Activated naive CD4-positive, alpha-beta T cell treated with anti-CD3 and anti-CD28 coated beads for 36 hours (primary cell): ENCODE results near the gene PLEKHA4. TPM values are rescaled to one million over a fixed set of nuclear protein-coding genes. Genes with fewer than 3 reads are reported as not detected.

Experiments
- CTCF ChIA-PET: fragments of 350-600 bp; sonication (Branson Sonifier 250); formaldehyde crosslinking; loops from one replicate; lab custom pipeline; 2021; ENCODE audit warnings: antibody characterized with exemption; lab: Charles Lee
- DNase-seq: peaks from one replicate; pipeline ENCODE4 v3.0.0-alpha.2; 2020
- H3K27ac Mint-ChIP-seq: one replicate; pipeline ENCODE4 v1.8.0; 2021; ENCODE audit warnings: mild to moderate bottlenecking, mixed read lengths
- H3K27me3 Mint-ChIP-seq: one replicate; pipeline ENCODE4 v1.8.0; 2021; ENCODE audit warnings: low read depth, mixed read lengths
- H3K36me3 Mint-ChIP-seq: one replicate; pipeline ENCODE4 v1.8.0; 2021; ENCODE audit warnings: low read depth, mixed read lengths
- H3K4me1 Mint-ChIP-seq: one replicate; pipeline ENCODE4 v1.8.0; 2021; ENCODE audit warnings: low read depth, mixed read lengths
- H3K4me3 Mint-ChIP-seq: one replicate; pipeline ENCODE4 v1.8.0; 2021; ENCODE audit warnings: mild to moderate bottlenecking, moderate library complexity, mixed read lengths
- H3K9me3 Mint-ChIP-seq: one replicate; pipeline ENCODE4 v1.8.0; 2021; ENCODE audit warnings: mixed read lengths
- intact Hi-C: fragments of 100-400 bp; cut with micrococcal nuclease; formaldehyde crosslinking; loops from one replicate; pipeline ENCODE4 v1.15.1; 2023
- total RNA-seq, 2 experiments: library from RNA; stranded (reverse); gene quantifications; one replicate each; pipeline ENCODE4 v1.2.3, GENCODE V29; 2021

Gene PLEKHA4
- total RNA-seq, 2 experiments from 2014 or later, result 8.3 to 8.8 TPM

- Mint-ChIP-seq H3K4me3 (no peak overlapping the region), H3K4me1 (peaks cover 7% of the 10 kb centered on the region), H3K36me3 (no peaks in the 10 kb centered on the region), H3K27me3 (no peaks in the 10 kb centered on the region), H3K27ac (no peak overlapping the region), H3K9me3 (no peaks in the 10 kb centered on the region)
- no peak for DNase-seq
- CTCF ChIA-PET, result interaction anchor here (0.5 to 0.7 kb wide), 2 partner anchors 26 to 468 kb away, joined by 3 read pairs; no protein-coding TSS in a partner anchor
- intact Hi-C loops, result no loop called here
These were observed 50.8 kb downstream of the PLEKHA4 start for GRCh38 chr19:48817585-48818124.

- Mint-ChIP-seq H3K4me1 (peaks cover 13% of the 10 kb centered on the region), H3K4me3 (no peak overlapping the region), H3K27ac (peak overlapping the region; percentile 6), H3K36me3 (no peaks in the 10 kb centered on the region), H3K9me3 (no peaks in the 10 kb centered on the region), H3K27me3 (no peaks in the 10 kb centered on the region)
- CTCF ChIA-PET, result interaction anchor here (0.5 to 1.7 kb wide), 3 partner anchors 11 to 28 kb away, joined by 3 to 7 read pairs (median 3); no protein-coding TSS in a partner anchor
- intact Hi-C loops, result no loop called here
- DNase-seq, result peak; percentile 60
These were observed 52.4 kb downstream of the PLEKHA4 start for GRCh38 chr19:48815870-48816501.

GRCh38 chr19:48814895-48815294 lies 53.5 kb downstream of the PLEKHA4 start:
- H3K27ac Mint-ChIP-seq, result no peak overlapping the region
- intact Hi-C loops, result no loop called here

GRCh38 chr19:48813123-48813913 lies 55.1 kb downstream of the PLEKHA4 start:
- no peak overlapping the region for H3K27ac Mint-ChIP-seq
- CTCF ChIA-PET, result no interaction called here
- H3K4me3 Mint-ChIP-seq, result no peak overlapping the region
- no peaks in the 10 kb centered on the region for H3K27me3 Mint-ChIP-seq
- intact Hi-C loops, result no loop called here
- no peak for DNase-seq
- H3K36me3 Mint-ChIP-seq, result no peaks in the 10 kb centered on the region
- H3K4me1 Mint-ChIP-seq, result peaks cover 26% of the 10 kb centered on the region
- H3K9me3 Mint-ChIP-seq, result no peaks in the 10 kb centered on the region

More at GRCh38 chr19:48814895-48815294, 53.5 kb downstream of the PLEKHA4 start:
- DNase-seq, result no peak
- H3K27me3 Mint-ChIP-seq, result no peaks in the 10 kb centered on the region
- H3K4me1 Mint-ChIP-seq, result peaks cover 17% of the 10 kb centered on the region
- no peaks in the 10 kb centered on the region for H3K36me3 Mint-ChIP-seq
- CTCF ChIA-PET, result interaction anchor here (0.7 to 1.1 kb wide), 2 partner anchors 27 to 204 kb away, joined by 3 read pairs; no protein-coding TSS in a partner anchor
- H3K9me3 Mint-ChIP-seq, result no peaks in the 10 kb centered on the region
- H3K4me3 Mint-ChIP-seq, result no peak overlapping the region

- Mint-ChIP-seq H3K4me1 (peaks cover 31% of the 10 kb centered on the region), H3K27ac (no peak overlapping the region), H3K9me3 (no peaks in the 10 kb centered on the region), H3K4me3 (peak overlapping the region; percentile 68), H3K27me3 (no peaks in the 10 kb centered on the region), H3K36me3 (peaks cover 3% of the 10 kb centered on the region)
- CTCF ChIA-PET, result interaction anchor here (0.7 kb wide), 1 partner anchor 334 kb away, joined by 4 read pairs; no protein-coding TSS in a partner anchor
- intact Hi-C loops, result no loop called here
- DNase-seq, result peak; percentile 52
These were observed 56.1 kb downstream of the PLEKHA4 start for GRCh38 chr19:48812094-48812929.

- Mint-ChIP-seq H3K36me3 (peaks cover 3% of the 10 kb centered on the region), H3K4me3 (peak overlapping the region; percentile 86), H3K4me1 (peaks cover 26% of the 10 kb centered on the region), H3K27me3 (no peaks in the 10 kb centered on the region), H3K27ac (no peak overlapping the region), H3K9me3 (no peaks in the 10 kb centered on the region)
- CTCF ChIA-PET, result interaction anchor here (0.6 to 2.0 kb wide), 5 partner anchors 15 to 183 kb away, joined by 3 to 14 read pairs (median 5); partner anchors contain the start of genes GYS1, HSD17B14 and RUVBL2
- DNase-seq, result no peak
- intact Hi-C loops, result loop anchor here (2.0 kb wide), 2 partner anchors 15 to 25 kb away; no protein-coding TSS in a partner anchor
These were observed 58.3 kb downstream of the PLEKHA4 start for GRCh38 chr19:48810151-48810550.

GRCh38 chr19:48807590-48808308 lies 60.7 kb downstream of the PLEKHA4 start:
- Mint-ChIP-seq H3K27ac (no peak overlapping the region), H3K4me3 (peak overlapping the region; percentile 3)

GRCh38 chr19:48806818-48807589 lies 61.4 kb downstream of the PLEKHA4 start:
- DNase-seq, result no peak
- H3K9me3 Mint-ChIP-seq, result no peaks in the 10 kb centered on the region
- H3K4me1 Mint-ChIP-seq, result peaks cover 22% of the 10 kb centered on the region
- H3K36me3 Mint-ChIP-seq, result peaks cover 3% of the 10 kb centered on the region
- intact Hi-C loops, result no loop called here
- no peak overlapping the region for H3K4me3 Mint-ChIP-seq
- no peaks in the 10 kb centered on the region for H3K27me3 Mint-ChIP-seq
- CTCF ChIA-PET, result interaction anchor here (0.6 to 2.2 kb wide), 5 partner anchors 11 to 637 kb away, joined by 3 to 10 read pairs (median 6); no protein-coding TSS in a partner anchor
- H3K27ac Mint-ChIP-seq, result no peak overlapping the region

More at GRCh38 chr19:48807590-48808308, 60.7 kb downstream of the PLEKHA4 start:
- CTCF ChIA-PET, result interaction anchor here (0.6 to 2.2 kb wide), 6 partner anchors 12 to 41 kb away, joined by 3 to 10 read pairs (median 5); no protein-coding TSS in a partner anchor
- intact Hi-C loops, result no loop called here
- peaks cover 3% of the 10 kb centered on the region for H3K36me3 Mint-ChIP-seq
- H3K4me1 Mint-ChIP-seq, result peaks cover 26% of the 10 kb centered on the region
- DNase-seq, result no peak
- no peaks in the 10 kb centered on the region for H3K9me3 Mint-ChIP-seq
- no peaks in the 10 kb centered on the region for H3K27me3 Mint-ChIP-seq

GRCh38 chr19:48806518-48806817 lies 61.9 kb downstream of the PLEKHA4 start:
- H3K4me1 Mint-ChIP-seq, result peaks cover 21% of the 10 kb centered on the region
- no peak overlapping the region for H3K4me3 Mint-ChIP-seq
- H3K9me3 Mint-ChIP-seq, result no peaks in the 10 kb centered on the region
- DNase-seq, result peak; percentile 63
- H3K27ac Mint-ChIP-seq, result no peak overlapping the region
- intact Hi-C loops, result no loop called here
- H3K27me3 Mint-ChIP-seq, result no peaks in the 10 kb centered on the region
- CTCF ChIA-PET, result interaction anchor here (0.7 to 2.2 kb wide), 3 partner anchors 11 to 93 kb away, joined by 3 to 10 read pairs (median 7); no protein-coding TSS in a partner anchor
- H3K36me3 Mint-ChIP-seq, result peaks cover 5% of the 10 kb centered on the region

GRCh38 chr19:48805452-48805851 lies 63.0 kb downstream of the PLEKHA4 start:
- DNase-seq, result no peak
- H3K4me1 Mint-ChIP-seq, result peaks cover 21% of the 10 kb centered on the region
- CTCF ChIA-PET, result interaction anchor here (2.2 kb wide), 1 partner anchor 10 kb away, joined by 10 read pairs; no protein-coding TSS in a partner anchor
- H3K9me3 Mint-ChIP-seq, result no peaks in the 10 kb centered on the region
- intact Hi-C loops, result no loop called here
- H3K4me3 Mint-ChIP-seq, result no peak overlapping the region
- H3K27ac Mint-ChIP-seq, result no peak overlapping the region
- H3K27me3 Mint-ChIP-seq, result no peaks in the 10 kb centered on the region
- H3K36me3 Mint-ChIP-seq, result peaks cover 5% of the 10 kb centered on the region
